ENCODE measurements around the gene LINGO1.

- TF ChIP-seq GATA3 (IDR thresholded peaks at IDR 0.05; ENCODE audit: low read depth, low read length) (no peak), GATA2 (IDR thresholded peaks at IDR 0.05; ENCODE audit: low read depth, low read length) (no peak)
Observed at GRCh38 chr15:77633913-77634265, 1.2 kb upstream of the LINGO1 start.

Data from SH-SY5Y (cell line).